Measurements from ENCODE around the gene USP30.
"Not testable (repeated sequence)": the region's sequence is repeated elsewhere in the genome, so short reads cannot be mapped to it uniquely, and the experiment has no call there.

Gene USP30

GRCh38 chr12:109053382-109054123, 1.2 kb downstream of the USP30 start:
- peak; percentile 2 to 11 (median 10) for DNase-seq (ENCODE audit: low read depth in 3 of 3)

- DNase-seq (ENCODE audit: low read depth in 3 of 3), result not testable (repeated sequence)
Measured at GRCh38 chr12:109054124-109054513, 1.7 kb downstream of the USP30 start.

GRCh38 chr12:109054520-109054919, 2.1 kb downstream of the USP30 start:
- no peak for DNase-seq (ENCODE audit: low read depth in 3 of 3)

- DNase-seq (ENCODE audit: low read depth in 3 of 3), result no peak
Measured at GRCh38 chr12:109056891-109057290, 4.5 kb downstream of the USP30 start.

- DNase-seq (ENCODE audit: low read depth in 3 of 3), result no peak
Measured at GRCh38 chr12:109057376-109057775, 5.0 kb downstream of the USP30 start.

- DNase-seq (ENCODE audit: low read depth in 3 of 3), result no peak
Measured at GRCh38 chr12:109058773-109059172, 6.4 kb downstream of the USP30 start.

GRCh38 chr12:109064143-109064542, 11.8 kb downstream of the USP30 start:
- DNase-seq (ENCODE audit: low read depth in 3 of 3), result no peak

GRCh38 chr12:109065154-109065852, 12.9 kb downstream of the USP30 start:
- no peak for DNase-seq (ENCODE audit: low read depth in 3 of 3)

GRCh38 chr12:109065853-109066193, 13.4 kb downstream of the USP30 start:
- DNase-seq (ENCODE audit: low read depth in 3 of 3), result no peak

- no peak for DNase-seq (ENCODE audit: low read depth in 3 of 3)
Measured at GRCh38 chr12:109069307-109070271, 17.2 kb downstream of the USP30 start.

- DNase-seq (ENCODE audit: low read depth in 3 of 3), result no peak
Measured at GRCh38 chr12:109074866-109075265, 22.5 kb downstream of the USP30 start.

- no peak for DNase-seq (ENCODE audit: low read depth in 3 of 3)
Measured at GRCh38 chr12:109082751-109083150, 30.4 kb downstream of the USP30 start.

GRCh38 chr12:109084425-109084824, 32.0 kb downstream of the USP30 start:
- DNase-seq (ENCODE audit: low read depth in 3 of 3), result no peak

GRCh38 chr12:109085590-109085989, 33.2 kb downstream of the USP30 start:
- no peak for DNase-seq (ENCODE audit: low read depth in 3 of 3)

GRCh38 chr12:109087250-109087649, 34.9 kb downstream of the USP30 start:
- DNase-seq (ENCODE audit: low read depth in 3 of 3), result no peak

GRCh38 chr12:109088818-109089217, 36.4 kb downstream of the USP30 start:
- no peak for DNase-seq (ENCODE audit: low read depth in 3 of 3)

- no peak for DNase-seq (ENCODE audit: low read depth in 3 of 3)
Measured at GRCh38 chr12:109089683-109090082, 37.3 kb downstream of the USP30 start.

GRCh38 chr12:109092497-109093021, 40.2 kb downstream of the USP30 start:
- DNase-seq (ENCODE audit: low read depth in 3 of 3), result no peak

- DNase-seq (ENCODE audit: low read depth in 3 of 3), result peak; percentile 89 to 92 (median 89)
Measured at GRCh38 chr12:109093022-109093918, 40.9 kb downstream of the USP30 start, which contains the start of gene ALKBH2. ALKBH2 (minus strand) TSS chr12:109093472; CDS start chr12:109092786, 686 bp downstream.

- no peak for DNase-seq (ENCODE audit: low read depth in 3 of 3)
Measured at GRCh38 chr12:109097140-109097434, 44.7 kb downstream of the USP30 start.
